NCI-H524 (cell line): ENCODE measurements around the gene TNFRSF4.

Source experiments
- DNase-seq, 2 experiments: peaks; one replicate each; lab custom pipeline; 2025; lab: John Stamatoyannopoulos, UW

TNFRSF4 gene

DNA sequence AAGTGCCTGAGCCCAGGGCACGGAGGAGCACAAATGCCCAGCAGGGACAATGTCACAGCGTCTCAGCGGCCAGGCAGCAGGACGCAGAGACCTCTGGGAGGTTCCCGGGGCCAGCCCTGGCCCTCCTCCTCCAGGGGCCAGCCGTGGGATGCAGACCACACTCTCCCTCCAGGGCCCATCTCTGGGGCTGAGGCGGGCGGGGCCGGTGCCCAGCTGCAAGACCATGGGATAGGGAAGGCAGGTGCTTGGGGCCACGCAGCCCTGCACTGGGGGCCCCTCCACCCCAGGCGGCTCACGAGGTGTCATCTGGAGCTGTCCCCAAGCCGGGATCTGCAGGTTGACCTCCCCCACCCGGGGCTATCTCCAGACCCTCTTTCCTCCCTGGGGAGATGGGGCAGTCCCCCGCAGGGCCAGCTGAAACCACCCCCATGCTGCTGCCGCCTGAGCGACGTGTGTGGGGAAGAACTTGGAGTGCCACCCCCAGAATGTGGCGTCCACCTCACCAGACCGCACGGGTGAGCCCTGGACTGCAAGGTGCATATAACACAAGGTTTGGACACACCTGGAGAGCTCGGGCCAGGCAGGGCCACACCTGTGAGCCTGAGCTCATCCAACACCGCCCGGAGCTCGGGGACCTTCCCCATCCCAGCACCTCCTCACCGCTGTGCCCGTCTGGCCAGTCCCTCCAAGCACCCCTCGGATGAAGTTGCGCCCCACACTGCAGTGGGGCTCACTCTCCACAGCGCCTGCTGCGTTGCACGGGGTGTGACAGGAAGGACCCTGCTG is 44.3 kb downstream of the TNFRSF4 start:
- DNase-seq, result no peak

DNA sequence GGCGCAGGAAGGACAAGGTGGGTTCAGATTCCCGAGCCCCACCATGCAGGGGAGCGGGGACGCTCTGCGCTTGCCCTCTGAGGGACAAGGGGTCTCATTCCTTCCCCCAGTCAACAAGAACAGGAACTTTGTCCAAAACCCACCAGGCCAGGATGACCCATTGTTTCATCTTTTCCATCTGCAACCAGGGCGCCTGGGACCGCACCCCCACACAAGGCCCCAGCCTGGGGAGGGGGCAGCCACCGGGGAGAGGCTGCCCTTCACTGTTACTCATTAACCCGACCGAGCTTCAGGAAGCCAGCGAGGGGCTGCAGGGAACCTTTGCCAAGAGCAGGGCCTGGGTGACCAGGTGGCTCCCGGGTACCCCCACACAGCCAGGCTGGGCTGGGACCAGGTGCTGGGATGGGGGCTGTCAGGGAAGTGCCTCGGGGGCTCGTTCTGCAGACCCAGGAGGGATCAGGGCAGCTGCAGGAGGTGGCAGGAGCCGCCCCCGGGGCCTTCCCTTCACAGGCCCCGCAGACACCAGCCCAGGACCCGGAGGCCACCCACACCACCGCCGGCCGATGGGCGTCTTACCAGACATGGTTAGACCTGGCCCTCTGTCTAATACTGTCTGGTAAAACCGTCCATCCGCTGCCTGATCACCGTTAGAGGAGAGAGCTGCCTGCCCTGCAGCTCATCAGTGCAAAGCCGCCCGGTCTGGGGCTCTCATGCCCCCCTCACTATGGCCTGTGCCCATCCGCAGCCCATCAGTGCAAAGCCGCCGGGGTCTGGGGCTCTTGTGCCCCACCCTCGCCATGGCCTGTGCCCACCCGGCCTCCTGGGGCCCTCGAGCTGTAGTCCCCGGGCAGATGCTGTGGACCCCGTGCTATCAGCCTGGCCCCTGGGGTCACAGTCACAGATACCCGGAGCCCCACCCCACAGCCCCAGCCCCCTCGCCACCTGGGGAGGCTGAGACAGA is 45.2 kb downstream of the TNFRSF4 start:
- DNase-seq, result no peak

DNA sequence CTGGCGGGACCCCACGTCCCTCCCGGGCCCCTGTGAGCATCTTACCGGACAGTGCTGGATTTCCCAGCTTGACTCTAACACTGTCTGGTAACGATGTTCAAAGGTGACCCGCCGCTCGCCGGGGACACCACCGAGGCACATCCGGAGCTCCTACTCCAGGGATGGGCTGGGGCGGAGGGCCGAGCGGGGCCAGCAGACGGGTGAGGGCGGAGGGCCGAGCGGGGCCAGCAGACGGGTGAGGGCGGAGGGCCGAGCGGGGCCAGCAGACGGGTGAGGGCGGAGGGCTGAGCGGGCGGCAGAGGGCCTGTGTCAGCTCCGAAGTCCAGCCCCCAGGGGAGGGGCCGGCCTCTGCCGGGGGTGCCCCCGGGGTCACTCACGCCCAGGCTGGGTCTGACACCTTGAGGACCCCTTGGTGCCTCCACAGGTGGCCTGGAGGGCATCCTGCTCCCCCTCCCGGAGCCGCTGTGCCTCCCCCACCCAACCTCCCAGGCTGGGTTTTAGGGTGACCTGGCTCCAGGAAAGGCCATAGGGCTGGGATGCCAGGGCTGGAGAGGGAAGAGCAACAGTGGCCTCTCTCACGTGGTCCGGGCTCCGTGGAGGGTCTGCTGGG is 46.0 kb downstream of the TNFRSF4 start:
- DNase-seq, result no peak

DNA sequence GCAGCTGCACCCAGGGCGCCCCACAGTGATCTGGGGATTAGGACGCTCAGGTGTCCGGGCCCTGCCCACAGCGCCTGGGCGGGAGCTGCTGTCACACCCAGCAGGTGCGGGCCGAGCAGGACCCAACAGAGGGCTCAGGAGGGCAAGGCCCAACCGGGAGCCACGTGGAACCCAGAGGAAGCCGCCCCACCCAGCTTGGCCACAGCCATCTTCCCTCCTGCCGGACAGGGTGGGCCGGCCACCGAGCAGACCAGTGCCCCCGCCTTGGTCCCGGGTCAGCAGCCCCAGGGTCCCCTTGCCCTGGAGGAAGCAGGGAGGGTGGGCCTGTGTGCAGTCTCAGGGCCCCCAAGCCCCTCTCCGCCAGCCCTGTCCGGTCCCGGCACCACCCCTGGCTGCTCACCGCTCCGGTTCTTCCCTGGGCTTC is 46.5 kb downstream of the TNFRSF4 start:
- DNase-seq, result no peak

DNA sequence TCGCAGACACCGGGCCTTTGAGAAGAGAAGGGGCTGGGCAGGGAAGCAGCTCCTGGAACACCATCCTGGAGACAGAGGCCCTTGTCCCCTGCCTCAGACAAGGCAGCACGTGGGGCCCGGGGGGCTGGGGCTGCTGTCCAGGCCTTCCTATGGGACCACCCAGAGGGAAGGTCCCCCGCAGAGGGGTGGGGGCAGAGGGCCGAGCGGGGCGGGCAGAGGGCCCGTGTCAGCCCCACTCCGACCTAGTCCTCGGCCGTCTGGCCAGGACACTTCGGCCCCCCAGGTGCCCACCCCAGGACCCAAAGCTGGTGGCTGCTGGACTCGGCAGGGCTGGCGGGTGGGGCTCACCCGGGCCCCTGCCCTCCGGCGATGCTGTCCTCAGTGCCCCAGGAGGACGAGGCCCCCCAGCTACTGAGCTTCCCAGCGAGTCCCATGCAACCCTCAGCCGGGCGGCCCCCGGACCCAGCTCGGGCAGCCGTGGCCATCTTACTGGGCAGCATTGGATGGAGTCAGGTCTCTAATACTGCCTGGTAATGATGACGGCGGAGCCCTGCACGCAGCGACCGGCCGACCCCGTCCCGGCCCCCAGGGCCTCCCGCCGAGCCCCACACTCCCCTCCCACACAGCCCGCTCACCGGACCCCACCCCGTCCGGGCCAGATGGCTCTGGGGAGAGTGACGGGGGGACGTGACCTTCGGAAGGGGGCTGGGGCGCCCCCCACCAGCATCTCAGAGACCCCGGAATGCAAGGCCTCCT is 47.1 kb downstream of the TNFRSF4 start:
- no peak for DNase-seq

DNA sequence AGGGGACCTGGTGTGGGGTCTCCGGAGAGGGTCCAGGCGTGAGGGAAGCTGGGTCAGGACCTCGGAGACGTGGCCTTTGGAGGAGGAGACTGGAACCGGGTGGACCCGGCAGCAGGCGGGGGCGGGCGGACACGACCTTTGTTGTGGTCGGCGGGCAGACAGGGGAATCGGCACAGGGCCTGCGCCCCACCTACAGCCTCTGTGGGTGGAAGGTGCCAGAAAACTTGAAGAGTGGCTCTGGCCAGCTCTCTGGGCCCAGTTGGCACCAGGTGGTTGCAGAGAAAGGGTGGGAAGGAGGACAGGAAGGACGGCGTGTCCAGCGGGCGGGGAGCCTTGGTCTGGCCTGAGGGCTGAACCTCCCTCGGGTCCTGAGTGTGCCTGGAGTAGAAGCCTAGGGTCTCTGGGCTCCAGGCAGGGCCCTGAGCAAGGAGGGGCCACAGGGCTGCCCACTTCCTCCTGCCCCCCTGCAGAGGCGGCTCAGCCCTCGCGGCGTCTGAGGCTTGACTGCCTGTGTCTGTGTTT is 48.0 kb downstream of the TNFRSF4 start:
- DNase-seq, result no peak

DNA sequence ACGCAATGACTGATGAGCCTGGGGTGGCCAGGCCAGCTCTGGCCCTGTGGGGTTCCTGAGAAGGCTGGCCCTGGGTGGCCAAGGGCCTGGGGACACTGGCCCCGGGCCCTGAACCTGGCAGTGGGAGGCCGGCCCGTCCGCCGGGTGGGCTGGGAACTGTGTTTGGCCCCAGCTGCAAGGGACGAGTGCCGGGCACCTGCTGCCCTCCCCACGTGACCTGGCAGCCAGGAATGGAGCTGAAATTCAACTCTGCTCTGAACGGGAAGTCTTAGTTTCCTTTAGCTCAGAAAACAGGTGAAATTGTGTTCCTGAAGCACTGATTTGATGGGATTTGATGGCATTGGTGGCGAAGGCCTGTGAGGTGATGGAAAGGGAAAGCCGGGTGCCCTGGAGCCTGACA is 48.5 kb downstream of the TNFRSF4 start:
- DNase-seq, result no peak

DNA sequence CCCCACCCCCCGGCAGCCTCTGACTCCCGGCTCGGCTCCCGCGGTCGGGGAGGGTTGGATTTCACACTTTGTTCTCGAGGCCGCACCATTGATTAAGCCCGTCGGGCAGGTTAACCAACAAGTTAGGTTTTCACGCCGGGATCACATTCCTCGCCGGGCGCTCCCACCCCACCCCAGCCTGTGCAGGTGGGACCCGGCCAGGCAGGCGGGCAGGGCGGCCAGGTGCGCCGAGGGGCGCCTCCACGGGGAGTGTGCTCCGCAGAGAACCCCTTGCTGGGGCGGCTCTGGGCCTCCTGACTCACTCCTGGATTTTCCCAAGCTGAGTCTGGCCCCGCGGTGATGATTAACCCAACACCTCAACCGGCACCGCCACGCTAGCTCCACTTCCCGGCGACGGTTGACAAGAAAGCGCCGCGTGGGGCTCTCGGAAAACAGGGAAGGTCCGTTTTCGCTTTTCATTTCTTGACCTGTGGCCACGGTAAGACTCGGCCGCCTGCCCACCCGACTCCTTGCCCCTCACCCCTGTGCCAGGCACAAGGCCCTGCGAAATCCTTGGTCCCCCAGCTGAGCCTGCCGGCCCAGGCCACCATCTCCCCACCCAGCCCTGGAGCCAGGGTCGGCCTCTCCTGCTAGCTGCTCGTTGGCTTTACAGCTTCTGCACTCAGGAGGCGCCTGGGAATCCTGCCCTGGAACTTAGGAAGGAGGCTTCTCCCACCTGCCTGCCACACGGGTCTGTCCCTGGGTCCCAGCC is 49.1 kb downstream of the TNFRSF4 start:
- DNase-seq, result no peak

DNA sequence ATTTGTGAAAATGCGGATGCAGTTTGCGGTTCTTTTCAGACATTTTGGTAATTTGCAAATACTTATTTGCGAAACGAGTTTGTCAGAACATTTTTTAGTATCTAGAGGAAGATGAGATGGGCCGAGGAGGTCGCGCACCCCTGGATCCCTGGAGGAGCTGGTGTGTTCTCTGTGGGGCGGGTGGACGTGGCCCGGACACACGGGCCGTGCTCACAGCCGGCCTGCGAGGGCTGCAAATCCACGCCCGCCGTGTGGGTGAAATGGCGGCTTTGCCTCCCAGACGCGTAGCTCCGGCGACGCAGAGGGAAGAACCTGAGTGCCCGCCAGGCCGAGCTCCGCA is 49.6 kb downstream of the TNFRSF4 start:
- no peak for DNase-seq

DNA sequence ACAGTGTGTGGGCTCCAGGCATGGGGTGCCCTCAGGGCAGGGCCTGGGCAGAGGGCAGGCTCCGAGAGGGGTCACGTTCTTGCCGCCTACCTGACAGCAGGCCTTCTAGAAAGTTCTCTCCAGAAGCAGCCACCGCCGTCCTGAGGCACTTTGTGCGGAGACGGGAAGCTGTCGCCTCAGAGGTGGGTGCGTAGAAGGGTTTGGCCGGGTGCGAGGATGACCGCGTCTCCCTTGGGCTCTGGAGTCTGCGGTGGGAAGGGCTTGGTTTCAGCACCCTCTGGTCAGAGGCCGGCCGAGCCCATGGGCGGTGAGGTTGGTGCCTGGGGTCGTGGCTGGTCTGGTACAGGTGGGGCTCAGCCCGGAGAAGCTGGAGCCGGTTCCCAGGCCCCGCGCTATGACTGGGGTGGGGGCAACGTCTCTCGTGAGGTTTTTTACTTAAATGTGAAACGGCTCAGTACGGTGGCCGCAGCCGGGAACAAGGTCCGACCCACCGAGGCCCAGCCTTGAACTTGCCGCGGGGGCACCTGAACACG is 50.3 kb downstream of the TNFRSF4 start:
- no peak for DNase-seq

DNA sequence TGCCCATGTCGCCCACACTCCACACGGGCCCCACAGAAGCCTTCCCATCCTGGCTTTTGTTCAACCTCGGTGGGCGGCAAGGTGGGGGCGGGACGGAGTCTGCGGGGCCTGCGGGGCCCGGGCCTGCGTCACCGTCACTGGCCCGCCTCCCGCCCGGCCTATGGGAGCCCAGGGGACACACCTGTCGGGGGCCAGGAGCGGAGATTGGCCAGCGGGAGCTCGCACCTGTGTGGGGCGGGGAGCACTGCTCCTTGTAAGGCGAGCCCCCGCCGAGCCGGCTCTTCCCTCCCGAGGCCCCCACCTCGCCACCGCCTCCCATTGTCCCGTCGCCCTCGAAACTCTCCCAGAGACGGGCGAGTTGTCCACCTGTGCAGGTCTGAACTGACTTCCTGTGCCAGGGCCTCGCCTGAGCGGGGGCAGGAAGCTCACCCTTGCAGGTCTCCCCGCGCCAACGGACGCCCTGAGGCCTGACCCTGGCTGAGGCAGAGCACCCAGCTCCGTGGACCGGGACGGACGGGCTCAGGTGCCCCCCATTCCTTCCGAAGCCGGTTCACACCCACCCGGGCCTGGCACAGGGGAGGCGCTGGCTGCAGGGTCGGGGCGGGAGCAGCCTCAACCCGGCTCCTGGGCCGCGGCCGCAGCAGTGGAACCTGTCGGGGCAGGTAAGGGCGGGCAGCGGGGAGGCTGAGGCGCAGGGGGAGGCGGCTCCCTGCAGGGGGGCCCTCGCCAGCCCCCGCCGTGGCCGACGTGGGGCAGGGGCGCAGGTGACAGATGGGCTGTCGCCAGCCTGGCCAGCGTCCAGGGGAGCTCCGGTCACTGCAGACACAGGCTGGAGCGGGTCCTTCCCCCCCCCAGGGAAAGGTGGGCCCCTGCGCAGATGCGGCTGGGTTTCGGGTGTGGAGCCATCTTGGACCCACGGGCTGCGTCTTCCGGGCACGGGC is 51.1 kb downstream of the TNFRSF4 start:
- DNase-seq, result no peak

DNA sequence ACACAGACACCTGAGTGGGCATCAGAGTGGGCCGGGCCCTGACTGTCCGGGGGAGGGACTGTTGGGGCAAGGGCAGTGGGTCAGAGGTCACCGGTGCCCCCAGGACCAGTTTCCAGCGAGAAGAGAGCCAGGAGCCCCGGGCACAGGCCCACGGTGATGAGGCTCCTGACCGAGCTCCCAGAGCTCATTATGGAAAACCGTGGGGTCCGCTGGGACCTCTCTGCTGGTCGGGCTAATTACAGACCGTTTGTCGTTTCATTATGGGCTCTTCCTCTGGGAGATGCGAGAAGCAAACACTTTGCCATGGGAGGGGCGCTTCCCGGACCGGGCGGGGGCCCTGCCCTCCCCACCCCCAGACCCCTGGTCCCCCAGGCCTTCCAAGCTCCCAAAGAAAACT is 52.3 kb downstream of the TNFRSF4 start:
- DNase-seq, result no peak
